DMS79 treated with DMSO at 0.1 percent for 48 hours (cell line): Measurements from ENCODE around the gene FRY.

Experiments
- DNase-seq: peaks from one replicate; lab custom pipeline; 2025; lab: John Stamatoyannopoulos, UW

Gene FRY

GRCh38 chr13:32134241-32135055 lies 102.9 kb downstream of the FRY start:
- no peak for DNase-seq

GRCh38 chr13:32135056-32135390 lies 103.4 kb downstream of the FRY start:
- no peak for DNase-seq

- DNase-seq, result no peak
These were observed 104.1 kb downstream of the FRY start for GRCh38 chr13:32135655-32136054.

DNA sequence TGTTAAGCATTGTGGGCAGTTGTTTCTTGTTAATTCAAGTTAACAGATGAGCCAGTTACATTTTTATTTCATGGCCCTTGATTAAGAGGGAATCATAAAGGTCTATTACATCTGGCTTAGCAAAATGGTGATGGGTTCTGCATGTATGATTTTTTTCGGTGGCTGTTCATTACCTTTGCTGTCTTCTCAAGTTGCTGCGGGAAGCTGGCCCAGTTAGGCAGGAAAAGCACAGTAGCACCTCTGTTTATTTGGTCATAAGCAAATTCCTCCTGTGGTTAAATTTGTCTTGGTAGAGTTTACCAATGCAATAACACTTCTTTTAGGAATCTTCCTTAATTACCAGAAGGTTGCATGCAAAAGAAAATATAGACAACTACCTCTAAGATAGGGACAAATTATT lies 104.5 kb downstream of the FRY start:
- no peak for DNase-seq

DNA sequence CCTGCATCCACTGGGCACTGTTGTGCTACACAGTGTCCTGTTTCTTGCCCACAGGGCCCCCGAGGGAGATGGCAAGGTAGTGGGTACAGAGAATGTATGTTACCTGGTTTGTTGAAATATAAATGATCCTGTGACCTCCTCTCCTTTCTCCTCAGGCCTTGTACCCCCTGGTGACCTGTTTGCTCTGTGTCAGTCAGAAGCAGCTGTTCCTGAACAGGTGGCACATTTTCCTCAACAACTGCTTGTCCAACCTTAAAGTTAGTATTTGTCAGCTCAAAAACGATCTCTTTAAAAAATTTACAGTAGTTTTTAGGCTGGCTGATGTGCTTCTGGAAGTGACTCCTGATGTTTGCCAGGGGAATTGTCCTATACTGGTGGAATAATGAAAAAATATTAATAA lies 105.1 kb downstream of the FRY start:
- DNase-seq, result no peak

GRCh38 chr13:32139251-32139650 lies 107.7 kb downstream of the FRY start:
- no peak for DNase-seq

DNA sequence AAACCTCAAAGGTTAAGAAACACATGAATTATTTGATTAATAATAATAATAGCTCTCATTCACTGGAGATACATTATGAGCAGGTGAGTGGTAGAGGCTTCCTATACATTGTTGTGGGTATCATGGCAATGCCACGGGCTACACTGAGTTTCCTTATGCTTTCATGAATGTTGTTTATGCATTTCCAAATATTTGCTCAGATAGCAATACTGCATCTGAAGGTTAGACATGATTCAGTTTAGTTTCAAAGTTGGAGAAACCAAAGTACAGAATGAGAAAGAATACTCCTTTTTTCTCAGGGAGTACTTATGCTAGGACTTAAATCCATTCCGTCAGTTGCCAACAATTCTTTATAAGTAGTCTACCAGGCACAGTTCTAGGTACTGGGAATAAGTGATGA lies 108.5 kb downstream of the FRY start:
- DNase-seq, result no peak

GRCh38 chr13:32141462-32141861 lies 109.9 kb downstream of the FRY start:
- DNase-seq, result no peak

DNA sequence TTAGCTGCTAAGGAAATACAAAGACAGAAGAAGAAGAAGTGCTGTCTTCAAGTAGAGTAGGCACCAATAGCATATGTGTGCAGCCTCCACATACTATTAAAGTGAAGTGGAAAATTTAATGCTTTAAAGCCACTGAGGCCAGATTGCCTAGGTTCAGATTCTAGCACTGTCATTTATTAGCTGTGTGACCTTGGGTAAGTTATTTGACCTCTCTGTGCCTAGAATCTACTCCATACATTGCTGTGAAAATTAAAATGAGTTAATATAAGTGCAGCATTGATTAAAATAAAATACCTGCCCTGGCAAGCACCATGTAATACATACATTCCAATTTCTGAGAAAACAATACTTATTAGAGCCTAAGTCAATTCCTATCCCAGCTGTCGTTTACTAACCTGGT lies 110.5 kb downstream of the FRY start:
- no peak for DNase-seq

DNA sequence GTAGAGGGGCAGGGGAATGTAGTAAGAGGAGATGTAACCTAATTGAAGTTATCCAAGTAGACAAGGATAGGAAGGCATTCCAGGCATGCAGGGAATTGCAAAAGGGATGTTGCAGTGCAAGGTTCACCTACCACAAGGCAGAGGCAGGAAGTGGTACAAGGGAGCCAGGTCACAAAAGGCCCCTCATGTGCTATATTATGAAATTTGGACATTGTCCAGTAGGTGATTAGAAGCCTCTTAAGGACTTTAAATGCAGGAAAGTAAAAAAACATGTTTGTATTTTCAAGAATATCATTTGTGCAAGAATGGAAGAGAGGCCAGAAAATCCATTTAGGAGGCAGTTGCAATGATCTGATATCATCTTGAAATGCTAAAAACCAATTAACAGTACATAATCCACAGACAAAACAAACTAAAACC lies 111.4 kb downstream of the FRY start:
- DNase-seq, result peak; percentile 32

- DNase-seq, result no peak
These were observed 115.6 kb downstream of the FRY start for GRCh38 chr13:32147193-32147592.

- DNase-seq, result no peak
These were observed 116.4 kb downstream of the FRY start for GRCh38 chr13:32147976-32148375.

DNA sequence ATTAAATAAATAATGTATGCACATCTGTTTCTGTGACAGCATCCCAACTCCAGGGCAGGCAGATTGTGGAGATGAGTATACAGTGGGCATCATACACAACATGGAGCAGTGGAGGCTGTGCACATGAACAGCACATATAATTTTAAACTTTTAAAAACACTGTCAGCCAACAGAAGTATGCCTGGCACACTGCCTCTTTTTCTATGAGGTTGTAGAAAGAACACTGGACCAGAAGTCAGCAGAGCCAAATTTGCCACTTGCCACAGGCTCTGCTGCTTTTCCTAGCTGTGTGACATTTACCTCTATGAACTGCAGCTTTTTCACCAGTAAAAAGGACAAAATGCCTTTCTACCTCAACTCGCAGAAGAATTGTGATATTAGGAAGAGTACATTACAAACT lies 118.7 kb downstream of the FRY start:
- no peak for DNase-seq

DNA sequence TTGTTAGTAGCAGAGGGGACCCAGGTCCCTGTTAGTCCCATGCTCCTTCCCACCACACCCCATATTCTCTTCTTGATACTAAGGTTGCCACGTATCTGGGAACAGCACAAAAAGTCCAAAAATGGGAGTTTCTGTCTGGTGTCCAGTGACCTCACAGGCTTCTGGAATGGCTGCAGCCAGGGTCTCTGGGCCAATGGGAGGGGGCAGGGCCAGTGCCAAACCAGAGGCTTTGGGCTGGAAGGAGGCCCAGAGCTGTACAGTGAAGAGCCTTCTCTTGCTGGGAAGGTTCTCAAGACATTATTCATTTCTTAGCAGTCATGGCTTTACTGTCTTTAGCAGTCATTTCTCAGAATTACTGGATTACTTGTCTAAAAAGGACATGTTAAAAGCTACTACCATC lies 119.2 kb downstream of the FRY start:
- DNase-seq, result no peak

- no peak for DNase-seq
These were observed 119.7 kb downstream of the FRY start for GRCh38 chr13:32151240-32151639.

DNA sequence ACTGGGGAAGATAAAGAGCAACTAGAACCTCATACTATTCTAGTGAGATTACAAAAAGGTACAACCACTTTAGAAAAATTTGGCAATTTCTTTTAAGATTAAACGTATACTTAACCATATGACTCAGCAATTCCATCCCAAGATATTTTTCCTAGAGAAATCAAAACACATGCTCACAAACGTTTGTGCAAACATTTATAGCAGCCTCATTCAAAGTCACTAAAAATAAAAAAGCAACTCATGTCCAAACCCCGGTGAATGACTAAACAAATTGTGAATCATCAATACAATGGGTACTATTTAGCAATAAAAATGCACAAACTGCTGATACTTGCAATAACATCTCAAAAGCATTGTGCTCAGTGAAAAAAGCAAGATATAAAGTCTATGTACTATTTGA lies 121.5 kb downstream of the FRY start:
- DNase-seq, result no peak

GRCh38 chr13:32159137-32159869 lies 127.7 kb downstream of the FRY start:
- no peak for DNase-seq

DNA sequence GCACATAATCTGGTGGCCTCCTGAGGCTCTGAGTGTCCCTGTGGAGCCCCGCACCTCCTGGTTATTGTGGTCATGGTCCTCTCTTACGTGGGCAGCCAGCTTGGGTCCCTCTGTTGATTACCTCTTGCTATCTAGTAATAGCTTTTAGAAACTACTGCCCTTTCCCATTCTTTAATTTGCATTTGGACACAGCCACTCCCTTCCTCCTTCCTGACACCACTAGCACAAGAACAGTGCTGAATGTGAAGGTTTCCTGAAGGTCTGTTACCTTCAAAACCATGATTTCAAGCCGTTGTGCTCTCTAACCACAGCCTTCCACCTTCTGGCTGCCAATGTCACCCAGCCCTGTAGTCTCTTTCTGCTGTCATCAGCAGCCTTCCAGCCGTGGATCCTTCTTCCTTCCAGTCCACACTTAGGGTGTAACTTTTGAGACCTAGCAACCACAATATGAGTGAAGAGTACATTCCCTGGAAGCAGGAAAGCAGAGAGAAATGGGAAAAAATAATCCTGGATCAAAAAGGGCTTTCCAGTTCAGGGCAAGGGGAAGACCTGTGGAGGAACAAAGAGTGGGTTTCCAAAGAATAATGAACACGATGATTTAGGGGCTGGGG lies 130.9 kb downstream of the FRY start:
- DNase-seq, result no peak

DNA sequence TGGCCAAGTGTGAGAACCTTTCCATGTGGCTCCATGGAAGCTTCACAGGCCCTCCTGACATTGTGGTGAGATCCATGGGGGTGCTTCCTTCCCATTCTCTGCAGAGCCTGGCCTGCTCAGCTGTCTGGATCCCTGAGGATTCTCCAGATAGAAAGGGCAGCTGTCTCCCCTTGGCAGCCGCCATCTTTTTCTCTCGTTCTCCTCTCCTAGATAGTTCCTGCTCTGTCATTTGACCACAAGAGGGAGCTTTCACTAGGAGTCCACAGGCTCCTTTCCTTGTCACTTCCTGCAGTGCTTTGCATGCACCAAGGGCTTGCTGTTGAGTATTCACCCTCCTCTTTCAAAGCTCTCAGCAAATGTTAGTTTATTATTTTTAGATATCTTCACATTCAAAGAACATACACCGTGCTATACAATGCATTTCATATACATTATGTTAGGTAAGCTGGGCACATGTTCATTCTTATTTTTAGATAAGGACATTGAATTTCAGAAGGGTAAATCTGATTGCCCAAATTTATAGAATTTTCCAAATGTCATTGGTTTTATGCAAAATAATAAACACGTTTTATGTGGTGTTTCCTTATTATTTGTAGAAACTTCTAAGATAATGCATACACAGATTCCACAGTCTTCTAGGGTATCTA lies 133.2 kb downstream of the FRY start:
- DNase-seq, result no peak

DNA sequence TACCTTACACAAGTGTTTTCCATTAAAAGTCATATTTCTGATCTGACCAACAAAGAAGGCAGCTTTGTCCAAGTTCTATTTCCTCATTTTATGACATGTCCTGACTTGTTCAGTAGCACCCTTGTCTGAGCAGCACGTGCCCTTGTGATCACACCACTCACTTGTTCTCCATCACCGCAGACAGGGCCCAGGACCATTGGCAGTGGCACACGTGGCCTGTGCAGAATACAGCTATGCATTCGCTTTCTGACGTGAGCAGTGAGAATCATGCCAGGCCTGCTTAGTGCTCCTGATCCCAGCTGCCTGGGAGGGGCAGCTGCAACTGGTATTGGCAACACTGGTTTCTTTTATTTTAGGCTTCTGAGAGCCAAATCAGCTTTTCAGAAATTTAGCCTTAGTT lies 134.2 kb downstream of the FRY start:
- DNase-seq, result peak; percentile 33

DNA sequence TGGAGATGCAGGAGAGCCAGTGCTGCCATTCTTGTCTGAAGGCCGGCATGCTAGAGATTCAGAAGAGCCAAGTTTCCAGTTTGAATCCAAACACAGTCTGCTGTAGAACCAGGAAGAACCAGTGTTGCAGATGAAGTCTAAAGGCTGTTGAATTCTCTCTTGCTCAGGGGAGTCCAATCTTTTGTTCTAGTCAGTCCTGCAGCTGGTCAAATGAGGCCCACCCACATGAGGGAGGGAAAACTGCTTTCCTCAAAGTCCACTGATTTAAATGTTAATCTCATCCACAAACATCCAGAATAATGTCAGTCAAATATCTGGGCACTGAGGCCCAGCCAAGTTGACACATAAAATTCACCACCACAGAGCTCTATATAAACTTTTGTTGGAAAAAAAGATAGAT lies 136.6 kb downstream of the FRY start:
- no peak for DNase-seq

DNA sequence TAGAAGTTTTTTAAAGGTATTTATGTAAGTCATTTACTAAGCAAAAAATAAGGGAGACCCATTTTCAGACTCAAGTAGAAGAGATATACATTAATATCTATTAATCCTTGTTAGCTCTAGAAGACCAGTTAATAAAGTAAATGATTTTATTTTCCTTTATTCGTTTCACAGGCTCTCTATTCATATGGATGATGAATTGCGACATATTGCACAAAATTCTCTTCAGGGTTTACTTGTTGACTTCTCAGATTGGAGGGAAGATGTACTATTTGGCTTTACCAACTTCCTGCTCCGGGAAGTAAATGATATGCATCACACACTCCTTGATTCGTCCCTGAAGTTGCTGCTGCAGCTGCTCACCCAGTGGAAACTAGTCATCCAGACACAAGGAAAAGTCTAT lies 139.3 kb downstream of the FRY start:
- DNase-seq, result no peak

GRCh38 chr13:32173881-32174280 lies 142.3 kb downstream of the FRY start:
- no peak for DNase-seq
